ENCODE measurements around the gene ICOS.

DNA sequence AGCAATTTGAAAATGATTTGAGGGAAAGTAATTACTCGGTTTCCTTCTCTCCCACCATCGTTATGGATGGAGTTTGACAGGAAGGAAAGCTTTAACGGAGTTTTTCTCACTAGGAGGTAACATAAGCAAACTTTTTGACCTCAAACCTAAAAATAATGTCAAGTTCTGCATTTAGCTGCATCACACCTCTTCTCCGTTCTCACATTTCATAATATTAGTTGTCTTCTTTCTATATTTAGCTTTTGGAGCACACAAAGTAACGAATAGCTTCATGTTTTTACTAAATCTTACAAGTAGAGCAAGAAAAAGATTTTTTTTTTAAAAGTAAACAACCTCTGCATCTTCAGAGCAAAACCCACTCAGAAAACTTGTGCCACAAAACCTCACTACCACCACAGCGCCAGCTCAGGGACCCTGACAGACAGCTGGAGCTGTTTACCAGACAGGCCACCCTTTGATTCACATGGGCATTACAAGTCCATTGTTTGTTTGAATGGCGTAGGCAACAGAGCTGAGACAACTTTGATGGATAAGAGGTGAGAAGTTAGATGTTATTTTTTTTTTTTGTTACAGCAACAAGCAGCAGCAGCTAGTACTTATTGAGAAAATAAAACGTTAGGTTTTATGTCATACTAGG is 21.9 kb upstream of the ICOS start:
- TF ChIP-seq, protein P1, sequence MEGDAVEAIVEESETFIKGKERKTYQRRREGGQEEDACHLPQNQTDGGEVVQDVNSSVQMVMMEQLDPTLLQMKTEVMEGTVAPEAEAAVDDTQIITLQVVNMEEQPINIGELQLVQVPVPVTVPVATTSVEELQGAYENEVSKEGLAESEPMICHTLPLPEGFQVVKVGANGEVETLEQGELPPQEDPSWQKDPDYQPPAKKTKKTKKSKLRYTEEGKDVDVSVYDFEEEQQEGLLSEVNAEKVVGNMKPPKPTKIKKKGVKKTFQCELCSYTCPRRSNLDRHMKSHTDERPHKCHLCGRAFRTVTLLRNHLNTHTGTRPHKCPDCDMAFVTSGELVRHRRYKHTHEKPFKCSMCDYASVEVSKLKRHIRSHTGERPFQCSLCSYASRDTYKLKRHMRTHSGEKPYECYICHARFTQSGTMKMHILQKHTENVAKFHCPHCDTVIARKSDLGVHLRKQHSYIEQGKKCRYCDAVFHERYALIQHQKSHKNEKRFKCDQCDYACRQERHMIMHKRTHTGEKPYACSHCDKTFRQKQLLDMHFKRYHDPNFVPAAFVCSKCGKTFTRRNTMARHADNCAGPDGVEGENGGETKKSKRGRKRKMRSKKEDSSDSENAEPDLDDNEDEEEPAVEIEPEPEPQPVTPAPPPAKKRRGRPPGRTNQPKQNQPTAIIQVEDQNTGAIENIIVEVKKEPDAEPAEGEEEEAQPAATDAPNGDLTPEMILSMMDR (conservative IDR thresholded peaks at IDR 0.05) = no peak
- TF ChIP-seq EZH2 (IDR thresholded peaks at IDR 0.05; ENCODE audit: low read depth) = no peak

Data from PC-9 (cell line).